Panc1 (cell line): ENCODE results near the gene MLYCD.

Experiments
- POLR2AphosphoS5 ChIP-seq: IDR thresholded peaks from 2 replicates; pipeline ENCODE4 v1.6.1; 2012; ENCODE audit warnings: mild to moderate bottlenecking, low read depth, low read length, moderate library complexity
- TF ChIP-seq, protein P1 (sequence below): fragments of 450-650 bp; IDR thresholded peaks from 2 replicates; pipeline ENCODE4 v1.5.1; 2017; ENCODE audit warnings: mild to moderate bottlenecking

DNA sequence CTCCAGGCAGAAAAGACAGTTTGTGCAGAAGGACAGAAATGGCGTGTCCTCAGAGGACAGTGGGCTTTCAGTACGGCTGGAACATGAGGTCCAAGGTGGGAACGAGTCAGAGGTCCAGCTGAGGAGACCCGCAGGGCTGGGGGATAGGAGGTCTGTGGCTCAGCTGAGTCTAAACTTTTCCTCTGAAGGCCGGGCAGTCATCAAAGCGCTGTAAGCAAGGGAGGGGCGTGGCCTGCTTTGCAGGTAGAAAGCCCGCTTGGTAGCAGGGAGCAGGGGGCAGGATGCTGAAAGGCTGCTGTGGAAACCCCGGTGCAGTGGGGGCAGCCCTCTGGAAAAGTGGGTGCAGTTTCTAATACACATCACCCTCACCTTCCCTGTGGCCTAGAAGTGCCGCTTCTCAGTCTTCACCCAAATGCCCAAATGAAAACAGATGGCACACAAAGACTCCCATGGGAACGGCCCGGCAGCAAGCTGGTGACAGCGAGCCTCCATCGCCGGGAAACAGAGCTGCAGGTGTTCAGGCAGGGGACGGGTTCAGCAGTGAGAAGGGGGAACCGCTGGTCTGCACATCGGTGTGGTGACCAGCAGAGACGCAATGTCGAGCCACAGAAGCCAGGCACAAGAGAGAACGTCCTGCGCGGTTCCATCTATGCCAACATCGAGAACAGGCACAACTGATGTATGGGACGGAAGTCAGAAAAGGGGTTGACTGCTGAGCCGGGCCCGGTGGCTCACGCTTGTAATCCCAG, 41.9 kb downstream of the MLYCD start:
- TF ChIP-seq POLR2AphosphoS5 = no peak
- TF ChIP-seq, protein P1, sequence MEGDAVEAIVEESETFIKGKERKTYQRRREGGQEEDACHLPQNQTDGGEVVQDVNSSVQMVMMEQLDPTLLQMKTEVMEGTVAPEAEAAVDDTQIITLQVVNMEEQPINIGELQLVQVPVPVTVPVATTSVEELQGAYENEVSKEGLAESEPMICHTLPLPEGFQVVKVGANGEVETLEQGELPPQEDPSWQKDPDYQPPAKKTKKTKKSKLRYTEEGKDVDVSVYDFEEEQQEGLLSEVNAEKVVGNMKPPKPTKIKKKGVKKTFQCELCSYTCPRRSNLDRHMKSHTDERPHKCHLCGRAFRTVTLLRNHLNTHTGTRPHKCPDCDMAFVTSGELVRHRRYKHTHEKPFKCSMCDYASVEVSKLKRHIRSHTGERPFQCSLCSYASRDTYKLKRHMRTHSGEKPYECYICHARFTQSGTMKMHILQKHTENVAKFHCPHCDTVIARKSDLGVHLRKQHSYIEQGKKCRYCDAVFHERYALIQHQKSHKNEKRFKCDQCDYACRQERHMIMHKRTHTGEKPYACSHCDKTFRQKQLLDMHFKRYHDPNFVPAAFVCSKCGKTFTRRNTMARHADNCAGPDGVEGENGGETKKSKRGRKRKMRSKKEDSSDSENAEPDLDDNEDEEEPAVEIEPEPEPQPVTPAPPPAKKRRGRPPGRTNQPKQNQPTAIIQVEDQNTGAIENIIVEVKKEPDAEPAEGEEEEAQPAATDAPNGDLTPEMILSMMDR = no peak
